Measurements from ENCODE around the gene MORF4L2.

The MORF4L2 gene

GRCh38 chrX:103631145-103631544 is 55.4 kb downstream of the MORF4L2 start:
- no peak for DNase-seq (ENCODE audit: low read depth)

- no peak for DNase-seq (ENCODE audit: low read depth)
Observed at GRCh38 chrX:103630171-103630511, 56.4 kb downstream of the MORF4L2 start.

GRCh38 chrX:103629318-103630170 is 57.0 kb downstream of the MORF4L2 start:
- DNase-seq (ENCODE audit: low read depth), result no peak

- no peak for DNase-seq (ENCODE audit: low read depth)
Observed at GRCh38 chrX:103628386-103629317, 57.8 kb downstream of the MORF4L2 start, which contains the start of gene TCEAL1. TCEAL1 (plus strand) TSS chrX:103628975; CDS start chrX:103629917, 942 bp downstream.

GRCh38 chrX:103626855-103627254 is 59.6 kb downstream of the MORF4L2 start:
- no peak for DNase-seq (ENCODE audit: low read depth)
